HL-60 (cell line): ENCODE measurements around the gene FUCA2.
"Not testable (repeated sequence)": the region's sequence is repeated elsewhere in the genome, so short reads cannot be mapped to it uniquely, and the experiment has no call there.

Experiments
- DNase-seq, 2 experiments: peaks; one replicate each; pipeline ENCODE4 v3.0.0-alpha.2; 2010 to 2020; ENCODE audit warnings: low read depth in 1 of 2, low spot score in 1 of 2
- H3K27ac ChIP-seq: fragments of 250-450 bp; sonication (Bioruptor Pico); replicated peaks from 2 replicates; pipeline ENCODE4 v1.5.1; 2020; ENCODE audit warnings: mild to moderate bottlenecking, moderate library complexity
- H3K27me3 ChIP-seq: fragments of 250-450 bp; sonication (Bioruptor Pico); 2 replicates; pipeline ENCODE4 v1.5.1; 2021; ENCODE audit warnings: mild to moderate bottlenecking, moderate library complexity; ENCODE audit not compliant: insufficient read depth, poor library complexity, severe bottlenecking
- H3K4me3 ChIP-seq: replicated peaks from 2 replicates; pipeline ENCODE4 v1.5.1; 2011; ENCODE audit warnings: mild to moderate bottlenecking, control low read depth, low read length; ENCODE audit not compliant: insufficient read depth
- GABPA ChIP-seq: IDR thresholded peaks from 2 replicates; pipeline ENCODE4 v1.6.1; 2012; ENCODE audit warnings: low read depth
- POLR2AphosphoS5 ChIP-seq: IDR thresholded peaks from 2 replicates; pipeline ENCODE4 v1.6.1; 2012; ENCODE audit warnings: low read depth
- TF ChIP-seq, protein P1 (sequence below): IDR thresholded peaks from one replicate; pipeline ENCODE4 v1.5.1; 2011; ENCODE audit warnings: low read length, control low read depth, inconsistent platforms; ENCODE audit not compliant: insufficient read depth

Gene FUCA2

DNA sequence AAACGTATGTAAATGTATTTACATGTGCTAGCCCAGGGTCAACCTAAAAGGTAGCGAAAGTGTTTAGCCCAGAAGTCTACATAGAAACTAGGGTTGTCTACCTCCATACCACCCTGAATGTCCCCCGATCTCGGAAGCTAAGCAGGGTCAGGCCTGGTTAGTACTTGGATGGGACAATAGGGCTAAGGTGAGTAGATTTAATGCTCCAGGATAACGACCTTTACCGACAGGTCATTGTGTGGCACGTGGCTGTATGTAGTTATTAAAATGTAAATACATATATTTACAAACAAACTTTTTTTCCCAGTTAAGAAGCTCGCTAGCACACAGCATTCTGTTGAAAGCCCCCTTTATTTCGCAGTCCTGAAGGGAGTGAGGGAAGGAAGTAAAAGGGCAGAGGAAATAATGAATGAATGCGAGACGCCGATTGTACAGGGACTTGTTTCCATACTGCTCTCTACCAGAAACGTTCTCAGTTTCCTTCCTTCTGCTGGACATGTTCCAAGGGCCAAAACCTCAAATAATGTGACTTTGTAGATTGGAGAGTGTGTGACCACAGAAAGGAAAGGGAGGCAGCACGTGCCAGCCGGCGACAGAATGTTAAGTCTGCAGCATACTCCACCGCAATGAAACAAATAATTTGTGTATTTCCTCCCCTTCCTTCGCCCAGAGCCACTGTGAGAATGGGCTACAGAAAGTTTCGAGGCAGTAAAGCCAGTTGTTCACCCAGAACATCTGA lies 61.6 kb downstream of the FUCA2 start:
- Histone ChIP-seq H3K4me3 (peak overlapping the region; percentile 94), H3K27ac (peak overlapping the region; percentile 85), H3K27me3 (no peaks in the 10 kb centered on the region)
- TF ChIP-seq GABPA, result no peak
- peak; percentile 50; the same call in 1 of the 2 replicates for TF ChIP-seq POLR2AphosphoS5
- TF ChIP-seq, protein P1, sequence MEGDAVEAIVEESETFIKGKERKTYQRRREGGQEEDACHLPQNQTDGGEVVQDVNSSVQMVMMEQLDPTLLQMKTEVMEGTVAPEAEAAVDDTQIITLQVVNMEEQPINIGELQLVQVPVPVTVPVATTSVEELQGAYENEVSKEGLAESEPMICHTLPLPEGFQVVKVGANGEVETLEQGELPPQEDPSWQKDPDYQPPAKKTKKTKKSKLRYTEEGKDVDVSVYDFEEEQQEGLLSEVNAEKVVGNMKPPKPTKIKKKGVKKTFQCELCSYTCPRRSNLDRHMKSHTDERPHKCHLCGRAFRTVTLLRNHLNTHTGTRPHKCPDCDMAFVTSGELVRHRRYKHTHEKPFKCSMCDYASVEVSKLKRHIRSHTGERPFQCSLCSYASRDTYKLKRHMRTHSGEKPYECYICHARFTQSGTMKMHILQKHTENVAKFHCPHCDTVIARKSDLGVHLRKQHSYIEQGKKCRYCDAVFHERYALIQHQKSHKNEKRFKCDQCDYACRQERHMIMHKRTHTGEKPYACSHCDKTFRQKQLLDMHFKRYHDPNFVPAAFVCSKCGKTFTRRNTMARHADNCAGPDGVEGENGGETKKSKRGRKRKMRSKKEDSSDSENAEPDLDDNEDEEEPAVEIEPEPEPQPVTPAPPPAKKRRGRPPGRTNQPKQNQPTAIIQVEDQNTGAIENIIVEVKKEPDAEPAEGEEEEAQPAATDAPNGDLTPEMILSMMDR, result no peak
- DNase-seq, result peak in 1 of 2 experiments; percentile 62

DNA sequence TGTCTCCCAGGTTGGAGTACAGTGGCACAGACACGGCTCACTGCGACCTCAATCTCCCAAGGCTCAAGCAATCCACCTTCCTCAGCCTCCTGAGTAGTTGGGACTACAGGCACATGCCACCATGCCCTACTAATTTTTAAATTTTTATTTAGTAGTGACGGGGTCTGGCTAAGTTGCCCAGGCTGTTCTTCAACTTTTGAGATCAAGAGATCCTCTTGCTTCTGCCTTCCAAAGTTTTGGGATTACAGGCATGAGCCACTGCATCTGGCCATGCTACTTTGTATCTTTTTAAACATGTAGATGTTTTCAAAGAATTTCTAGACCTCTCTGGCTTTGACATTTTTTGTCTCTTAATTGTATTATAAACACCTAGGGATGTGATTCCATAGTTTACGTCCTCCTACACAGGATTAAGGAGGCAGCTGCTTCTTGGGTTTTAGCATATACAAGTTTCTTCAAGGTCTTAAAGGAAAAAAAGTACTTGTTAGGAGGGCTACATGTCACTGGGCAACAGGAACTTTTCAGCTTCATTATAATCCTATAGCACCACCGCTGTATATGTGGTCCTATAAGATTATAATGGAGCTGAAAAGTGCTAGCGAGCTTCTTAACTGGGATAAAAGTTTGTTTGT lies 62.3 kb downstream of the FUCA2 start:
- TF ChIP-seq GABPA, result no peak
- H3K4me3 ChIP-seq, result peak overlapping the region; percentile 94
- H3K27ac ChIP-seq, result peak overlapping the region; percentile 85
- no peaks in the 10 kb centered on the region for H3K27me3 ChIP-seq
- no peak for DNase-seq

DNA sequence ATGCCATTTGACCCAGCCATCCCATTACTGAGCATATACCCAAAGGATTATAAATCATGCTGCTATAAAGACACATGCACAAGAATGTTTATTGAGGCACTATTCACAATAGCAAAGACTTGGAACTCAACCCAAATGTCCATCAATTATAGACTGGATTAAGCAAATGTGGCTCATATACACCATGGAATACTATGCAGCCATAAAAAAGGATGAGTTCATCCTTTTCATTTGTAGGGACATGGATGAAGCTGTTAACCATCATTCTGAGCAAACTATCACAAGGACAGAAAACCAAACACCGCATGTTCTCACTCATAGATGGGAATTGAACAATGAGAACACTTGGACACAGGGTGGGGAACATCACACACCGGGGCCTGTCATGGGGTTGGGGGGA lies 63.7 kb downstream of the FUCA2 start:
- not testable (repeated sequence) for H3K4me3 ChIP-seq, H3K27me3 ChIP-seq, H3K27ac ChIP-seq, DNase-seq
